HG03460 (cell line): Measurements from ENCODE around the gene CNPY3.

Source experiments
- ATAC-seq: cut with Tn5 transposase; IDR thresholded peaks from one replicate; pipeline ENCODE4 v1.9.1; 2021; ENCODE audit not compliant: unreplicated experiment

The CNPY3 gene

DNA sequence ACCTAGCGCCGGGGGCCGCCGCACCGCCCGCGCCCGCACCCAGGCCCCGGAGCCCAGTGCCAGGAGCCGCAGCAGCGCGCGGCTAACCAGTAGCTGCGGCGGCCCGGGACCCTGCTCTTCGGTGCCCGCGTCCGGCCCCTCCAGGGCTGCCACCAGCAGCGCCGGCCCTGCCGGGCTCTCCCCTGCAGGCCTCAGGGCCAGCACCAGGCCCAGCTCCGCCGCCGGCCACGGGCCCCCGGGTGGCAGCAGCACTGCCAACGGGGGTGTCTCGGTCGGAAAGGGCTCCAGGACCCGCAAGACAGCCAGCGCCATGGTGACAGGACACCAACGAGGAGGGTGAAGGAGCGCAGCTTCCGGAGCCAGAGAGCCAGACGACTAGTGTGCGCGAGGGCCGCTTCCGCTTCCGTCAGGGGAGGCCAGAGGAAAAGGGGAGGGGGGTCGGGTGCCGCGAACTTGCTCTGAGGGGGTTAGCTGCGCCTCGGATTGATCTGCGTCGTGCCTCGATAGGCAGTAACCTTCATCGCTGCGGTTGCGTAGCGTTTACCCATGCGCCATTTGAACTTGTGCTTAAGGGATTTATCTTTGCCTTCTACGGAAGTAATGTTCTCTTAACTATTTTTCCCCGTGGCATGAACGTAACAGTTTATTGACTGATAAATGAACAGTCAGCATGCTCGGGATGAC is 49.7 kb downstream of the CNPY3 start, which contains the start of gene PEX6:
TSS of gene PEX6 (minus strand) at position 343 of the 684 bp plus-strand sequence. CDS start at position 312, 31 bp downstream.
- ATAC-seq: peak; percentile 95

DNA sequence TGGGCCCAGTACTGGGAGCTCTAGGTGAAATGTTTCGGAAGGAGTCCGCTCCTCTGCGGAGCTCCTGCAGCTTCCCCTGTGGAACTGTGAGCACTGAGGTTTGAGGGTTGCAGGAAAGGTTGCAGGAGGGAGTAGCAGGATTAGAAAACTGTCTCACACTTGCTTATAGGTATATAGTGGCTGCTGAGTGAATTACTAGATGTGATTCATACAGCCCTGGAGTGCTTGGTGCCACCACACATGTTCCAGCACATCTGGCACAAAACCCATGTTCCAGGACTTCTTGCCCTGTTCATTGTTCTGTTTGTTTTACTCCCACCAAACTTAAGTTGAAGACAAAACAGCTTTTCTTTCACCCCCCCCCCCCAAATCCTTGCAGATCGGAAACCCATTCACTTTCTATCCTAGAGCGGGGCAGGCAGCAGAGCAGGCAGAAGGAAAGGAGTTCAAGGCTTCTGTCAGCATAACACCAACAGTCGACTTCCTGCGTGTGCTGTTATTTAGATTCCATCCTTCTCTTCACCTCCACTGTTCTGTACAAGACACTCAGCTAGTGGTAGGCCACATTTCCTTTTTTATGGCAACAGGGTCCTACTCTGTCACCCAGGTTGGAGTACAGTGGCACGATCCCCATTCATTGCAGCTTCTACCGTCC is 50.4 kb downstream of the CNPY3 start:
- peak; percentile 4 for ATAC-seq

DNA sequence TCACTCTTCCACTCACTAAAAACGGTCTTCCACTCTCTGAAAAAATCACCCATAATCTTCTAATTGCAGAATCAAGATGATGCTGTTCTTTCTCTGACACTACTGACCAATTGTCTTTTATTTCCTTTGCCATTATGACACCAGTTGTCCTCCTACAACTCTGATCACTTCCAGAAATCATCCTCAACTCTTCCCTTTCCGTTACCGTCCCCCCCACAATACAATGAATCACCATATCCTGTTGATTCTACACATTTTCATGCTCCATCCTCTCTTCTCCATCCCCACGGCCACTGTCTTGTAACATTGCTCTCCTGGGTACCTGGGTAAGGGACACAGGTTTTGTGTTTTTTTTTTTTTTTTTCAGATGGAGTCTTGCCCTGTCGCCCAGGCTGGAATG is 52.6 kb downstream of the CNPY3 start:
- no peak for ATAC-seq

DNA sequence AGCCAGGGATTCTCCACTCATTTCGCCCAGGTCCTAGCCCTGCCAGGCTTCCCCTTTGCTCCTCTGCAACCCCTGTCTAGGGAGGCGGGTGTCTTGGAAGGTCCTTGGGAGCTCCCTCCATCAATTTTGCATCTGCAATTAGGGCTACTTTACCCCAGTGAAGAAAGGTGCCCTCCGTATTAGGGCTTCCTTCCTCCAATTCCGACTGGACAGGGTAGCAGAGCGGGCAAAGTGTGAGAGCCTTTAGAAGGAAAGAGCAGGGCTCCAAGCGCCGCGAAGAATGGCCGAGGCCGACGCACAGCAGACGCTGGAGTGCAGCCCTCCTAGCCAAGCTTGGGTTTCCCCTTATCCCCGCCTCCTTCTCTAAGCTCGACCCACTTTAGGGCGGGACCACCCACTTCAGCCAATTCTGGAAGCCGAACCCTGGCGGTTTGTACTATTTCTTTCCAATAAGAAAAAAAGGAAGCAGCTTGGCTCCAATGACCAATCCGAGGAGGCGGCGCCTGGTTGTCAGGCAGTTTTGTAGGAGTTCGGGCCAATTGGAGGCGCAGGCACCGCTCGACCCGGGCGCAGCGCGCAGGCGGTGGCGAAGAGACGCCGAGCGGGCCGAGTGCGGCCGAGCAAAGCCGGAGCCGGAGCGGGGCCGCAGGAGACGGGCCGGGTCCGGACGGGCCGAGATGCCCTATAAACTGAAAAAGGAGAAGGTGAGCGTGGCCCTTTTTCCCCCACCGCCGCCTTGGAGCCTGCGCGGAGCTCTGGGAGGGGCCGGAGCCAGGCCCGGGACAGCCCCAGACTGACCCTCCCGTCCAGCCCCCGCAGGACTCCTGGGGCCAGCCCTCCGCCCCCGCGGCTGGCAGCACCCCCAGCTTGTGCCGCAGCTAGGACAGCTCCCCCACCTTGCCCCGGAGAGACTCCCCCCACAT is 55.0 kb downstream of the CNPY3 start, which contains the start of gene PPP2R5D:
TSS of gene PPP2R5D (plus strand) at position 570 of the 923 bp plus-strand sequence. CDS start at position 678, 108 bp downstream.
- ATAC-seq: peak; percentile 94

DNA sequence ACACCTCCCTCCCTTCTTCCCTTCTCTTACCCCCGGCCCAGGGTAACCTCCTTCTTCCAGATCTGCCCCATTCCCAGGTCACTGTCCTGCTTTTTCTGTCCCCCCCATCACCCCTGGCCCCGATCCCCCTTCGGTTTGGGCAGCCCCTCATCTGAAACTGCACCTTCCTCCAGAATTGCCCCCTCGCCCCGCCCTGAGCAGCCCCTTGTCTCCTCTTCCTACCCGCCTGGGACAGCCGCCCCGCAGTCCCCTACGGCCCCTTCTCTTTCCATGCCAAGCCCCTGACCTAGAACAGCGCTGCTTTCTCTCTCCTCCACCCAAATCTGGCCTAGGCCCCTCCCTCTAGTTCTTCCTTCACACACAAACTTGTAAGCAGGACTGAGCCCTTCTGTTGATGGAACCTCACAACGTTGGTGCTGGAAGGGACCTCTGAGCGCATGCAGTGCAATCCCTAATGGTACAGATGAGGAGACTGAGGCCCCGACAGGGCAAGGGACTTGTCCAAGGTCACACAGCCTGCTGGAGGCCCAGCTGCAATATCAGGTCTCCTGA is 55.7 kb downstream of the CNPY3 start:
- ATAC-seq: no peak

DNA sequence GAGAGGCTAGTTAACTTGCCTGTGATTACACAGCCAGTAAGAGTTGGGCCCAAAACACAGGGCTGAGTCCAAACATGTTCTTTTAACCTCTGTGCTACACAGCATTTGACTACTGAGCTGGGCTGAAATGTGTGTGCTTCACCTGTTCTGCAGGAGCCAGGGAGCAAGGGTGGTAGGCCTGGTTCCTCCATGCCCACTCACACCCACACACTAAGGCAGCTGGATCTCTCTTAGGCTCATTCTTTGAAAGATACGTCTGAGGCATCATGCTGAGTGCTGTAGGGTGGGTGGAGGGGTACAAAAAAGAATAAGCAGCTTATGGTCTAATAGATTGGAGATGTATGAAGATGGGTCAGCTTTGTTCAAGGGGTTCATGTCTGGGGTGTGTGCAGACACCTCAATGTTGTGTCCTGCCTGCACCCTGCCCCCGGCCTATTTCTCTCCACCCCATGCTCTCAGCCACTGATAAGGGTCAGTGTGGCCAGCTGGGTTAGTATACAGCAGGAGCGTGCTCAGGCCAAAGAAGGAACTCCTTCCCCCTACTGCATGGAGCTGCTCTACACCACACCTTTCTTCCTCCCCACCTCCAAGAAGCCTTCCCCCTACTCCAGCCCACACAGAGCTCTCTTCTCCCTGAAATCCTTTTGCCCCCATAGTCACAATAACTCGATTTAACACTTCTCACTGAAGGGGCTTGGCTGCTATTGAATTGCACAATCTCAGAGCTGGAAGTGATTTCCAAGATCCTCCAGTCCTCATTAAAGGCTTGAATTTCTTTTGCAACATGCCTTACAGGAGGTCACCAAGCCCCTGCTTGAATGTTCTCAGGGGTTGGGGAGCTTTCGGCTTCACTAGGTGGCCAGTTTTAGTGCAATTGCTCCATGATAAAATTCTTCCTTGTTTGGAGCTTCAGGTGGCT is 58.5 kb downstream of the CNPY3 start:
- ATAC-seq: no peak

DNA sequence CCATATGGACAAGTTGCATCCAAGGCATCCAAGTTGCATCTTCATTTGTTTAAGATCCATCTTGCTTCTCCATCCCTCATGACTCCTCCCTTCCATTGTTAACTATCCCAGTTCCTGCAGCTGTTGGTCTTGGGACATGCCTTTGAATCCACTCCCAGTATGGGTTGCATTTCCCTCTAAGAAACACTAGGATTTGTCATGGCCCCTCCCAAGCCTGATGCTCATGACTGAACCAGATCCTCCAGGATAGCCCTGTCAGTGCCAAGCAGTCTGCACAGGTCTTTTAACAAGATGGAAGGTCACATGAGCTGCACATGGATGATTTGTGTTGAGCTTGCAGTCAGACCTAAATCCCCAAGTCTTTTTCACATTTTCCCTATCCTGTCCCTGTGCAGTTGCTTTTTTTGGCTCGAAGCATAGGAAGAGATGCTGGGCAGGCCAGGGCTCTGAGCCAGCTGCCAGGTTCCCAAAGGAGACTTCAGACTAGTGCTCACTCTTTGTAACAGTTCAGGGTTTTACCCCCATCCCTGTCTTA is 59.3 kb downstream of the CNPY3 start:
- no peak for ATAC-seq
